Heart left ventricle (tissue), 13 donors: ENCODE results near the gene CTPS2.

ENCODE experiments used
- POLR2A ChIP-seq, 2 donors: fragments of 450-650 bp; IDR thresholded peaks; one replicate each; pipeline ENCODE4 v1.6.1; 2017; ENCODE audit warnings: antibody characterized with exemption in 2 of 2, mild to moderate bottlenecking in 2 of 2, moderate library complexity in 2 of 2
- TF ChIP-seq, protein P1 (sequence below), 12 donors: fragments of 200-600 bp; sonication (generic) in 4 of 12; IDR thresholded peaks; one replicate each; pipeline versions ENCODE4 v1.5.0 to v1.8.0; 2018 to 2022; ENCODE audit warnings: antibody characterized with exemption in 12 of 12, mild to moderate bottlenecking in 5 of 12
- donor health status: ischemic (EF 13 %, LVEDD 7.1; RV severe dilation, severe dysfunction).
- donor health status: DM: no; HTN: yes; CAD: no.
- donor health status: DM: no; HTN: no; CAD: no.
- donor health status: ischemic (EF 25% LVEDD 6.9; RV normal size, moderate dysfunction).
- donor health status: ischemic (EF 25% LVEDD 5.7; RV mildly dilated, moderate dysfunction).
- donor health status: ischemic (EF 35%, LVEDD 5.7; RV mildly dilated, moderate dysfunction).
- donor health status: nonischemic (EF 11% LVEDD 7.7; RV severe dilation, severe dysfunction).
- donor health status: DM: yes; HTN: yes; CAD: no.
- donor health status: PGD.
- donor health status: ischemic (EF 29% LVEDD 5.4; RV normal size, mild dysfunction).
- donor health status: nonischemic (EF 23%, LVEDD 6.1; RV moderate dilation, normal function).

DNA sequence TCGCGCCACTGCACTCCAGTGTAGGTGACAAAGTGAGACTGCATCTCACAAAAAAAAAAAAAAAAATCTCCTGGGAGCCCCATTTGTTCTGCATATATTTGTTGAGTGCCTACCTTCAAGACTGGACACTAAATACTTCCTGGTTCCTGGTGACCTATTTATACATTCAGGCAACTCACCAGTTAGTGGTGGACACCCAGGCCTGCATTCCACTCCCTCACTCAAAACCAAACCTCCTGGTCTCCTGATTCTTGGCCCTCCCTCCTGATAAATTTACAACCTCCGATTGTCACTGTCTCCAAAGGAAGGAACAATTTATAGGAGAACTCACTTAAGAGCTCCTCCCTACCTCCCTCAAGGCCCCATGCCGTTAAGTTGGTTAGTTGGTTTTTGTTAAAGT, 10.0 kb upstream of the CTPS2 start:
- TF ChIP-seq, protein P1, sequence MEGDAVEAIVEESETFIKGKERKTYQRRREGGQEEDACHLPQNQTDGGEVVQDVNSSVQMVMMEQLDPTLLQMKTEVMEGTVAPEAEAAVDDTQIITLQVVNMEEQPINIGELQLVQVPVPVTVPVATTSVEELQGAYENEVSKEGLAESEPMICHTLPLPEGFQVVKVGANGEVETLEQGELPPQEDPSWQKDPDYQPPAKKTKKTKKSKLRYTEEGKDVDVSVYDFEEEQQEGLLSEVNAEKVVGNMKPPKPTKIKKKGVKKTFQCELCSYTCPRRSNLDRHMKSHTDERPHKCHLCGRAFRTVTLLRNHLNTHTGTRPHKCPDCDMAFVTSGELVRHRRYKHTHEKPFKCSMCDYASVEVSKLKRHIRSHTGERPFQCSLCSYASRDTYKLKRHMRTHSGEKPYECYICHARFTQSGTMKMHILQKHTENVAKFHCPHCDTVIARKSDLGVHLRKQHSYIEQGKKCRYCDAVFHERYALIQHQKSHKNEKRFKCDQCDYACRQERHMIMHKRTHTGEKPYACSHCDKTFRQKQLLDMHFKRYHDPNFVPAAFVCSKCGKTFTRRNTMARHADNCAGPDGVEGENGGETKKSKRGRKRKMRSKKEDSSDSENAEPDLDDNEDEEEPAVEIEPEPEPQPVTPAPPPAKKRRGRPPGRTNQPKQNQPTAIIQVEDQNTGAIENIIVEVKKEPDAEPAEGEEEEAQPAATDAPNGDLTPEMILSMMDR (IDR thresholded peaks at IDR 0.05): no peak
- no peak for TF ChIP-seq POLR2A (IDR thresholded peaks at IDR 0.05)
